Nephron (organoid): ENCODE results near the gene UGT1A3.

Experiments used
- H3K27ac Mint-ChIP-seq, 3 experiments: 2 replicates each; pipeline ENCODE4 v1.8.0; 2020; ENCODE audit warnings: mixed read lengths in 3 of 3, mild to moderate bottlenecking in 2 of 3, moderate library complexity in 1 of 3
- H3K27me3 Mint-ChIP-seq: 2 replicates; pipeline ENCODE4 v1.8.0; 2021; ENCODE audit warnings: low read depth, mild to moderate bottlenecking, moderate library complexity, mixed read lengths
- H3K36me3 Mint-ChIP-seq: 2 replicates; pipeline ENCODE4 v1.8.0; 2020; ENCODE audit warnings: low read depth, mixed read lengths
- H3K4me1 Mint-ChIP-seq: 2 replicates; pipeline ENCODE4 v1.8.0; 2020; ENCODE audit warnings: mixed read lengths
- H3K4me3 Mint-ChIP-seq, 3 experiments: 2 replicates each; pipeline ENCODE4 v1.8.0; 2020; ENCODE audit warnings: mild to moderate bottlenecking in 3 of 3, mixed read lengths in 3 of 3, moderate library complexity in 2 of 3
- H3K9me3 Mint-ChIP-seq: 2 replicates; pipeline ENCODE4 v1.8.0; 2020; ENCODE audit warnings: mixed read lengths
- TF ChIP-seq, protein P1 (sequence below), 3 experiments: fragments of 200-600 bp; sonication (generic); IDR thresholded peaks; one replicate each; pipeline ENCODE4 v1.5.0; 2021; ENCODE audit warnings: antibody characterized with exemption in 3 of 3; ENCODE audit not compliant: unreplicated experiment in 3 of 3

Gene UGT1A3

DNA sequence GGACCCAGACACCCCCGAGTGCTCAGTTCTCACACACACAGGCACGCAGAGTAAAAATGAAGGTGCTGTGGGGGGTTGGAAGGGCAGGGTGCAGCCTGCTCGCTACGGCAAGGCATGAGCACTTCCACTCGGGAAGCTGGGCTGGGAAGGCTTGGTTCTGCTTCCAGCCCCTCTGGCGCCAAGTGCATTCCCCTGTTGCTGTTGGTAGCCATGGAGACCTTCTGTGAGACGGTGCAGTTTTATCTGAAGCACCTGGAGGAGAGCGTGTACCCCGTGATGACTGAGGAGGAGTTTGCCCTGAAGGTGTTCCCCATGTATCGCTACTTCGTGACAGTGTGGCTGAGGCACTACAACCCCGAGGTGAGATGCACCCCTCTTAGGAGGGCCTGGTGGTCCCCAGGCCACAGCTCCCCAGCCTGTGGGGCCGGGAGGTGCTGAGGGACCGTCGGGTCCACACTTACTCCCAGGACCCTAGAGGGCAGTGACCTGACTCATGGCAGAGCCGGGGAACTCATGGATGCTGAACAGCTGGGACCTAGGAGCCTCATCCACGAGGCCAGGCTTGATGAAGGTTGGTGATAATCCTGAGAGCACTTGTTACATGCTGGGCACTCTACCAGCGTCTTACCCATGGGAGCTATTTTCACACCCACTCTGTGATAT, 64.8 kb downstream of the UGT1A3 start:
- H3K36me3 Mint-ChIP-seq = no peaks in the 10 kb centered on the region
- TF ChIP-seq, protein P1, sequence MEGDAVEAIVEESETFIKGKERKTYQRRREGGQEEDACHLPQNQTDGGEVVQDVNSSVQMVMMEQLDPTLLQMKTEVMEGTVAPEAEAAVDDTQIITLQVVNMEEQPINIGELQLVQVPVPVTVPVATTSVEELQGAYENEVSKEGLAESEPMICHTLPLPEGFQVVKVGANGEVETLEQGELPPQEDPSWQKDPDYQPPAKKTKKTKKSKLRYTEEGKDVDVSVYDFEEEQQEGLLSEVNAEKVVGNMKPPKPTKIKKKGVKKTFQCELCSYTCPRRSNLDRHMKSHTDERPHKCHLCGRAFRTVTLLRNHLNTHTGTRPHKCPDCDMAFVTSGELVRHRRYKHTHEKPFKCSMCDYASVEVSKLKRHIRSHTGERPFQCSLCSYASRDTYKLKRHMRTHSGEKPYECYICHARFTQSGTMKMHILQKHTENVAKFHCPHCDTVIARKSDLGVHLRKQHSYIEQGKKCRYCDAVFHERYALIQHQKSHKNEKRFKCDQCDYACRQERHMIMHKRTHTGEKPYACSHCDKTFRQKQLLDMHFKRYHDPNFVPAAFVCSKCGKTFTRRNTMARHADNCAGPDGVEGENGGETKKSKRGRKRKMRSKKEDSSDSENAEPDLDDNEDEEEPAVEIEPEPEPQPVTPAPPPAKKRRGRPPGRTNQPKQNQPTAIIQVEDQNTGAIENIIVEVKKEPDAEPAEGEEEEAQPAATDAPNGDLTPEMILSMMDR (IDR thresholded peaks at IDR 0.05; ENCODE audit: unreplicated experiment in 3 of 3) = no peak
- no peak overlapping the region for H3K4me3 Mint-ChIP-seq
- peaks cover 13% of the 10 kb centered on the region for H3K27me3 Mint-ChIP-seq
- H3K4me1 Mint-ChIP-seq = no peaks in the 10 kb centered on the region
- no peaks in the 10 kb centered on the region for H3K9me3 Mint-ChIP-seq
- H3K27ac Mint-ChIP-seq = no peak overlapping the region

DNA sequence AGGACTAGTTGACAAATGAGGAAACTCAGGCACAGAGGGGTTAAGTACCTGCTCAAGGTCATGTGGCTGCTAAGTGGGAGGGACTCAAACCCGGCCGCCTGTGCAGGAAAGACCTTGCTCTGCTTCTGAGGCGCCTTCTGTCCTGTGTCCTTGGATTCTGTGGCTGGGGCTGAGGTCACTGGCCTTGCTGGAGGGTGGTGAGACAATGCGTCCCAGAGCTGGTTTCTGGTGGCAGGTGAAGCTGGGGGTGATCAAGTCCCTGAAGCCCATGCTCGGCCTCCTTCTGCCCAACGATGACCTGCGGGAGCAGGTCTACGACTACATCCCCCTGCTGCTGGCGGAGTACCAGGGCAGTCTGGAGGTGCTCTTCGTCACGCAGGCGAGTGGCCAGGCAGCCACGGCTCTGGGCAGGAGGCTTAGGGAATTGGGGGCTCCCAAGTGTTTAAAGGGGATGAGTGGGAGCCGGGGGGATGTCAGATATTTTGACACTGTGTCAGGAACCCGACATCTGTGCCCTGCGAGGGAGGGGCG, 65.4 kb downstream of the UGT1A3 start:
- TF ChIP-seq, protein P1 (IDR thresholded peaks at IDR 0.05; ENCODE audit: unreplicated experiment in 3 of 3) = no peak
- H3K9me3 Mint-ChIP-seq = no peaks in the 10 kb centered on the region
- H3K4me1 Mint-ChIP-seq = no peaks in the 10 kb centered on the region
- H3K36me3 Mint-ChIP-seq = no peaks in the 10 kb centered on the region
- no peak overlapping the region for H3K4me3 Mint-ChIP-seq
- H3K27ac Mint-ChIP-seq = no peak overlapping the region
- H3K27me3 Mint-ChIP-seq = peaks cover 17% of the 10 kb centered on the region

DNA sequence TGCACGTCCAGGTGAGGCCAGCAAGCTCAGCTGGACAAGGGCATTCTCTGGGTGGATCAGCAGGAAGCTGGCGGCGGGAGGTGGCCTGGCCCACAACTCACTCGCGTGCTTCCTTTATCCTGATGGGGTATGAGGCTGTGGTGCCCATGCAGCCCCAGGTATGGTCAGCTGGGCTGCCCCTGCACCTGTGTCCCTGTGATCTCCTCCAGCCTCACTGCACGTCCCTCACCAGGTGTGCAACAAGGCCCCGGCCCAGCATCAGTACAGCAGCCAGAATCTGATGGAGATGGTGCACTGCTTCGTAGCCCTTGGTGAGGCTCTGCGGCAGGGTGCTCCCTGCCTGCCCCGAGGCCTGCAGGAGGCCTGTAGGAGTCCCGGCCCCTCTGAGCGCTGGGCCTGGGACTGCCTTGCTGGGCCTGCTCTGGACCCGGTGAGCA, 66.9 kb downstream of the UGT1A3 start:
- H3K36me3 Mint-ChIP-seq = no peaks in the 10 kb centered on the region
- H3K4me3 Mint-ChIP-seq = no peak overlapping the region
- TF ChIP-seq, protein P1 (IDR thresholded peaks at IDR 0.05; ENCODE audit: unreplicated experiment in 3 of 3) = no peak
- H3K9me3 Mint-ChIP-seq = peaks cover 4% of the 10 kb centered on the region
- no peak overlapping the region for H3K27ac Mint-ChIP-seq
- no peaks in the 10 kb centered on the region for H3K4me1 Mint-ChIP-seq
- peaks cover 13% of the 10 kb centered on the region for H3K27me3 Mint-ChIP-seq

DNA sequence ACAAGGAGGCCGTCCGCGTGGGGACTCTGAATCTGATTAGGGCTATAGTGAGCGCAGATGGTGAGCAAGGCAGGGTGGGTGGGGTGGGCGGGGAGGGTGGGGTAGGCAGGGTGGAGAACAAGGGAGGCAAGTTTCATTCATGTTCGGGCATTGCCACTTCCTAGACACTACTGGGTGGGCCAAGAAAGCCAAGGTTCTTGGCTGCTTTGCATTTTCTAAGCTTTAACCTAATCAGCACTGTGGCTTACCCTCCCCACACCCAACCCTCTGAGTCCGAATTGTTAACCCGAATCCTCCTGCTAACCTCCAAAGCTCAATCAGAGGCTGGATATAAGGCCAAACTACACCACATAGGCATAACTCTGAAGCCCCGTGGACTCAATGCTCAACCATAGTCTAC, 67.4 kb downstream of the UGT1A3 start:
- H3K4me1 Mint-ChIP-seq = no peaks in the 10 kb centered on the region
- no peak overlapping the region for H3K4me3 Mint-ChIP-seq
- peaks cover 4% of the 10 kb centered on the region for H3K9me3 Mint-ChIP-seq
- no peak overlapping the region for H3K27ac Mint-ChIP-seq
- TF ChIP-seq, protein P1 (IDR thresholded peaks at IDR 0.05; ENCODE audit: unreplicated experiment in 3 of 3) = no peak
- peaks cover 9% of the 10 kb centered on the region for H3K27me3 Mint-ChIP-seq
- H3K36me3 Mint-ChIP-seq = no peaks in the 10 kb centered on the region

DNA sequence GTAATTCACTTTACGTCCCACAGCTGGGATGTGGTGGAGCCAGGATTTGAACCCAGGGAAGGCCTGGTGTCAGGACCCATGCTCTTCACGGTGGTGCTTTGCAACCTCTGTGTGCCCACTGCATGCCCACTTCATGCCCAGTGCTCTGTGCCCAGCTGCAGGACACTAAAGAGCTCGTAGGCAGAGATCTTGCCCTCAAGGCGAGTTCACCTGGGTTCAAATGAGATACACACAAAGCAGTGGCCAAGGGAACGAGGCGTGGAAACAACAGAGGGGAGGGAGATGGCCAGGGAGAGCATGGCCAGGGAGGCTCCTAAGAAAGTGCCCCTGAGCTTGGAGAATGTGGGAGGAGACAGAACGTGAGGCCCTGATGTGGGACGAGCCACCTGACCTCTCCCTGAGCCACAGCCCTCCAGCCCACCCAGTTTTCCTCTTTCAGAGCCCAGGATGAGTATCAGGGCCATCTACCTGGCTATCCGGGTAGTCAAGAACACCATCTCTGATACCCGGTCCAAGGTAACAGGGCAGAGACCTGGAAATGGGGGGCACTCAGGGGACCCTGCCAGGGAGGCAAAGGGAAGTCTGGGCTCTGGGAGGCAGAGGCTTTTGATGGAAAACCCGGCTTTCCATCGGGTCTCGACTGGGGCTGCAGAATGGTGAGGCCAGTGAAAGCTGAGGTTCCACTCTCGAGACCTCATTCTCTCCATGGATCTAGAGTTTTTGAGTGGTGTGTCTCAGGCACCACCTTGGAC, 69.7 kb downstream of the UGT1A3 start:
- H3K4me3 Mint-ChIP-seq = no peak overlapping the region
- H3K27ac Mint-ChIP-seq = no peak overlapping the region
- peaks cover 4% of the 10 kb centered on the region for H3K9me3 Mint-ChIP-seq
- TF ChIP-seq, protein P1 (IDR thresholded peaks at IDR 0.05; ENCODE audit: unreplicated experiment in 3 of 3) = no peak
- H3K4me1 Mint-ChIP-seq = no peaks in the 10 kb centered on the region
- H3K27me3 Mint-ChIP-seq = peaks cover 16% of the 10 kb centered on the region
- no peaks in the 10 kb centered on the region for H3K36me3 Mint-ChIP-seq
